ENCODE data around the gene SERPINF2.

SERPINF2 gene

GRCh38 chr17:1713160-1713877 lies 29.4 kb upstream of the SERPINF2 start:
- TF ChIP-seq EZH2phosphoT487 (conservative IDR thresholded peaks at IDR 0.05; ENCODE audit: low read length) = no peak
- TF ChIP-seq, protein P1, sequence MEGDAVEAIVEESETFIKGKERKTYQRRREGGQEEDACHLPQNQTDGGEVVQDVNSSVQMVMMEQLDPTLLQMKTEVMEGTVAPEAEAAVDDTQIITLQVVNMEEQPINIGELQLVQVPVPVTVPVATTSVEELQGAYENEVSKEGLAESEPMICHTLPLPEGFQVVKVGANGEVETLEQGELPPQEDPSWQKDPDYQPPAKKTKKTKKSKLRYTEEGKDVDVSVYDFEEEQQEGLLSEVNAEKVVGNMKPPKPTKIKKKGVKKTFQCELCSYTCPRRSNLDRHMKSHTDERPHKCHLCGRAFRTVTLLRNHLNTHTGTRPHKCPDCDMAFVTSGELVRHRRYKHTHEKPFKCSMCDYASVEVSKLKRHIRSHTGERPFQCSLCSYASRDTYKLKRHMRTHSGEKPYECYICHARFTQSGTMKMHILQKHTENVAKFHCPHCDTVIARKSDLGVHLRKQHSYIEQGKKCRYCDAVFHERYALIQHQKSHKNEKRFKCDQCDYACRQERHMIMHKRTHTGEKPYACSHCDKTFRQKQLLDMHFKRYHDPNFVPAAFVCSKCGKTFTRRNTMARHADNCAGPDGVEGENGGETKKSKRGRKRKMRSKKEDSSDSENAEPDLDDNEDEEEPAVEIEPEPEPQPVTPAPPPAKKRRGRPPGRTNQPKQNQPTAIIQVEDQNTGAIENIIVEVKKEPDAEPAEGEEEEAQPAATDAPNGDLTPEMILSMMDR (IDR thresholded peaks at IDR 0.05; ENCODE audit: insufficient read depth, low read length, poor library complexity, severe bottlenecking) = no peak
- Histone ChIP-seq H3F3A (ENCODE audit: insufficient read depth) (peaks cover 4% of the 10 kb centered on the region; the same call in 1 of the 2 replicates), H3K79me2 (ENCODE audit: insufficient read depth, low read length) (no peaks in the 10 kb centered on the region), H3K4me2 (ENCODE audit: low read depth, low read length, poor library complexity, severe bottlenecking) (no peak overlapping the region), H3K36me3 (ENCODE audit: low read length) (no peaks in the 10 kb centered on the region), H3K9ac (ENCODE audit: low read length) (no peak overlapping the region), H4K20me1 (ENCODE audit: low read depth, low read length) (no peaks in the 10 kb centered on the region), H2AFZ (ENCODE audit: low read depth, low read length, severe bottlenecking) (no peak overlapping the region), H3K9me3 (ENCODE audit: insufficient read depth, low read length) (no peaks in the 10 kb centered on the region), H3K27me3 (ENCODE audit: low read length) (no peaks in the 10 kb centered on the region), H3K27ac (ENCODE audit: low read depth, low read length) (no peak overlapping the region), H3K9me2 (replicated peaks; ENCODE audit: insufficient read depth, low read length) (no peaks in the 10 kb centered on the region), H3K4me3 (ENCODE audit: insufficient read depth, low read length, poor library complexity, severe bottlenecking) (no peak overlapping the region)

GRCh38 chr17:1713878-1714426 lies 28.7 kb upstream of the SERPINF2 start:
- Histone ChIP-seq H3K27me3 (ENCODE audit: low read length) (no peaks in the 10 kb centered on the region), H3K79me2 (ENCODE audit: insufficient read depth, low read length) (no peaks in the 10 kb centered on the region), H3K9me2 (replicated peaks; ENCODE audit: insufficient read depth, low read length) (no peaks in the 10 kb centered on the region), H3K4me2 (ENCODE audit: low read depth, low read length, poor library complexity, severe bottlenecking) (no peak overlapping the region), H2AFZ (ENCODE audit: low read depth, low read length, severe bottlenecking) (no peak overlapping the region), H3K9ac (ENCODE audit: low read length) (no peak overlapping the region), H3K9me3 (ENCODE audit: insufficient read depth, low read length) (no peaks in the 10 kb centered on the region), H3K36me3 (ENCODE audit: low read length) (no peaks in the 10 kb centered on the region), H3F3A (ENCODE audit: insufficient read depth) (peaks cover 4% of the 10 kb centered on the region; the same call in 1 of the 2 replicates), H3K27ac (ENCODE audit: low read depth, low read length) (no peak overlapping the region), H3K4me3 (ENCODE audit: insufficient read depth, low read length, poor library complexity, severe bottlenecking) (no peak overlapping the region), H4K20me1 (ENCODE audit: low read depth, low read length) (no peaks in the 10 kb centered on the region)
- TF ChIP-seq, protein P1 (IDR thresholded peaks at IDR 0.05; ENCODE audit: insufficient read depth, low read length, poor library complexity, severe bottlenecking) = no peak
- TF ChIP-seq EZH2phosphoT487 (conservative IDR thresholded peaks at IDR 0.05; ENCODE audit: low read length) = no peak

DNA sequence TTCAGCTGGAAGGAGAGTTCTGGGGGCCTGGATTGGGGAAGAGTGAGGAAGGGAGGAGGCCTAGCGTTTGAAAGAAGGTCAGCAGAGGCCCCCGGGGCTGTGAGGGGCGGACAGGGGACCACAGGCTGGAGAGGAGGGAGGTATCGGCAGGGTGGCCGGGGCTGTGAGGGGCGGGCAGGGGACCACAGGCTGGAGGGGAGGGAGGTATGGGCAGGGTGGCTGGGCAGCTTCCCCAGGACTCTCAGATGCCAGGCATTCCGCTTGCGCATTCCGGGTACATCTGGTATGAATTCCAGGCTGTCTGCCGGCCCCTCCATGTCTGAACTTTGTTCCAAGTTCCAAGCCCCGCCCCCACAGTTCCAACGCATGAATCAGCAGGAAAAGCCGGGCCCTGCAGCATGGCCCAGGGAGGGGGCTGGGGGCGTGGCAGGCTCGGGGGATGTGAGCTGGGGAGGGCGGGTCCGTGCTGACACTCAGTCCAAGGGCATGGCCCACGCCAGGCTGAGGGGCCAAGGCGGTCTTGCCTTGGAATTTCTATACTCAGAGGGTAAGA lies 28.2 kb upstream of the SERPINF2 start:
- peaks cover 4% of the 10 kb centered on the region; the same call in 1 of the 2 replicates for H3F3A ChIP-seq (ENCODE audit: insufficient read depth)
- no peak overlapping the region for H3K27ac ChIP-seq (ENCODE audit: low read depth, low read length)
- H3K9ac ChIP-seq (ENCODE audit: low read length) = no peak overlapping the region
- H3K36me3 ChIP-seq (ENCODE audit: low read length) = no peaks in the 10 kb centered on the region
- no peaks in the 10 kb centered on the region for H4K20me1 ChIP-seq (ENCODE audit: low read depth, low read length)
- no peaks in the 10 kb centered on the region for H3K9me2 ChIP-seq (replicated peaks; ENCODE audit: insufficient read depth, low read length)
- H3K4me3 ChIP-seq (ENCODE audit: insufficient read depth, low read length, poor library complexity, severe bottlenecking) = no peak overlapping the region
- H3K4me2 ChIP-seq (ENCODE audit: low read depth, low read length, poor library complexity, severe bottlenecking) = no peak overlapping the region
- no peak for TF ChIP-seq EZH2phosphoT487 (conservative IDR thresholded peaks at IDR 0.05; ENCODE audit: low read length)
- TF ChIP-seq, protein P1 (IDR thresholded peaks at IDR 0.05; ENCODE audit: insufficient read depth, low read length, poor library complexity, severe bottlenecking) = no peak
- H3K9me3 ChIP-seq (ENCODE audit: insufficient read depth, low read length) = no peaks in the 10 kb centered on the region
- H3K79me2 ChIP-seq (ENCODE audit: insufficient read depth, low read length) = no peaks in the 10 kb centered on the region
- no peaks in the 10 kb centered on the region for H3K27me3 ChIP-seq (ENCODE audit: low read length)
- no peak overlapping the region for H2AFZ ChIP-seq (ENCODE audit: low read depth, low read length, severe bottlenecking)

Data from SU-DHL-6 (cell line).